ENCODE results near the gene USP17L30.
"Not testable (repeated sequence)": the region's sequence is repeated elsewhere in the genome, so short reads cannot be mapped to it uniquely, and the experiment has no call there.

The USP17L30 gene, protein sequence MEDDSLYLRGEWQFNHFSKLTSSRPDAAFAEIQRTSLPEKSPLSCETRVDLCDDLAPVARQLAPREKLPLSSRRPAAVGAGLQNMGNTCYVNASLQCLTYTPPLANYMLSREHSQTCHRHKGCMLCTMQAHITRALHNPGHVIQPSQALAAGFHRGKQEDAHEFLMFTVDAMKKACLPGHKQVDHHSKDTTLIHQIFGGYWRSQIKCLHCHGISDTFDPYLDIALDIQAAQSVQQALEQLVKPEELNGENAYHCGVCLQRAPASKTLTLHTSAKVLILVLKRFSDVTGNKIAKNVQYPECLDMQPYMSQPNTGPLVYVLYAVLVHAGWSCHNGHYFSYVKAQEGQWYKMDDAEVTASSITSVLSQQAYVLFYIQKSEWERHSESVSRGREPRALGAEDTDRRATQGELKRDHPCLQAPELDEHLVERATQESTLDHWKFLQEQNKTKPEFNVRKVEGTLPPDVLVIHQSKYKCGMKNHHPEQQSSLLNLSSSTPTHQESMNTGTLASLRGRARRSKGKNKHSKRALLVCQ

DNA sequence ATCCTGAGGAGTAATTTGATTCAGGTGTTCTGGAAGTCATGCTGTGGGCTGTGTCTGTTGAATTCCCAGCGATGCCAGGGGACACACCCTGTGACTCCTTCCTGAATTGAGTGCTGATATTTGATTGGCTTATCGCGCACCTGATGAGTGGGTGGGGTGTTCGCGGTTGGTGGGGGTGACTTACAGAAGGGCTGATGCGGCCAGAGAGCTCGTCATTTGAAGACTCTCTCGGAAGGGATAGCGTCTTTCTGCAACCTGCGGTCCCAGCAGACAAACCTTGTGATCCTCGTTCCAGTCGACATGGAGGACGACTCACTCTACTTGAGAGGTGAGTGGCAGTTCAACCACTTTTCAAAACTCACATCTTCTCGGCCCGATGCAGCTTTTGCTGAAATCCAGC is at the start of gene USP17L30:
TSS of gene USP17L30 (plus strand) at position 301 of the 400 bp plus-strand sequence. CDS start at position 301, 0 bp downstream.
- in situ Hi-C loops (cut with MboI; ENCODE audit: low sequenced_read_pairs): not testable (repeated sequence)

DNA sequence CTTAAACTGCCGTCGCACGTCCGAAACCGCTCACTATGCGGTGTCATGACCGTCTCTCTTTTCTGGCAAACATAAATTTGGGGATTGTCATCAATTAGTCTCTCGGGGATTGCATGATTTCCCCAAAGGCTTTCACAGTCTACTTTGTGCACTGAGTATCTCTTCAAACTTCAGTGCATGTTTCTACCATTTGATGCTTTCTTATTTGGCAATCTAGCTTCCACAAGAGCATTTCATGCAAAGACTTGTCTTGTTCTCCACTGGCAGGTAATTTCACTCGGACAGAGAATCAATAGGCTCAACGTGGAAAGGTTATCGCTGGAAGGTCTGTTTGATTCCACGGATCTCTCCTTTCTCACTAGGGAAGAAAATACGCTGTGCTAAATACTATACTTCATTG is 38.7 kb upstream of the USP17L30 start:
- in situ Hi-C loops (cut with MboI; ENCODE audit: low sequenced_read_pairs): not testable (repeated sequence)

DNA sequence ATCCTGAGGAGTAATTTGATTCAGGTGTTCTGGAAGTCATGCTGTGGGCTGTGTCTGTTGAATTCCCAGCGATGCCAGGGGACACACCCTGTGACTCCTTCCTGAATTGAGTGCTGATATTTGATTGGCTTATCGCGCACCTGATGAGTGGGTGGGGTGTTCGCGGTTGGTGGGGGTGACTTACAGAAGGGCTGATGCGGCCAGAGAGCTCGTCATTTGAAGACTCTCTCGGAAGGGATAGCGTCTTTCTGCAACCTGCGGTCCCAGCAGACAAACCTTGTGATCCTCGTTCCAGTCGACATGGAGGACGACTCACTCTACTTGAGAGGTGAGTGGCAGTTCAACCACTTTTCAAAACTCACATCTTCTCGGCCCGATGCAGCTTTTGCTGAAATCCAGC is 38.1 kb upstream of the USP17L30 start, which contains the start of gene USP17L24:
TSS of gene USP17L24 (plus strand) at position 301 of the 400 bp plus-strand sequence. CDS start at position 301, 0 bp downstream.
- in situ Hi-C loops (cut with MboI; ENCODE audit: low sequenced_read_pairs): not testable (repeated sequence)

DNA sequence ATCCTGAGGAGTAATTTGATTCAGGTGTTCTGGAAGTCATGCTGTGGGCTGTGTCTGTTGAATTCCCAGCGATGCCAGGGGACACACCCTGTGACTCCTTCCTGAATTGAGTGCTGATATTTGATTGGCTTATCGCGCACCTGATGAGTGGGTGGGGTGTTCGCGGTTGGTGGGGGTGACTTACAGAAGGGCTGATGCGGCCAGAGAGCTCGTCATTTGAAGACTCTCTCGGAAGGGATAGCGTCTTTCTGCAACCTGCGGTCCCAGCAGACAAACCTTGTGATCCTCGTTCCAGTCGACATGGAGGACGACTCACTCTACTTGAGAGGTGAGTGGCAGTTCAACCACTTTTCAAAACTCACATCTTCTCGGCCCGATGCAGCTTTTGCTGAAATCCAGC is 33.3 kb upstream of the USP17L30 start, which contains the start of gene USP17L25:
TSS of gene USP17L25 (plus strand) at position 301 of the 400 bp plus-strand sequence. CDS start at position 301, 0 bp downstream.
- in situ Hi-C loops (cut with MboI; ENCODE audit: low sequenced_read_pairs): not testable (repeated sequence)

DNA sequence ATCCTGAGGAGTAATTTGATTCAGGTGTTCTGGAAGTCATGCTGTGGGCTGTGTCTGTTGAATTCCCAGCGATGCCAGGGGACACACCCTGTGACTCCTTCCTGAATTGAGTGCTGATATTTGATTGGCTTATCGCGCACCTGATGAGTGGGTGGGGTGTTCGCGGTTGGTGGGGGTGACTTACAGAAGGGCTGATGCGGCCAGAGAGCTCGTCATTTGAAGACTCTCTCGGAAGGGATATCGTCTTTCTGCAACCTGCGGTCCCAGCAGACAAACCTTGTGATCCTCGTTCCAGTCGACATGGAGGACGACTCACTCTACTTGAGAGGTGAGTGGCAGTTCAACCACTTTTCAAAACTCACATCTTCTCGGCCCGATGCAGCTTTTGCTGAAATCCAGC is 28.6 kb upstream of the USP17L30 start, which contains the start of gene USP17L26:
TSS of gene USP17L26 (plus strand) at position 301 of the 400 bp plus-strand sequence. CDS start at position 301, 0 bp downstream.
- in situ Hi-C loops (cut with MboI; ENCODE audit: low sequenced_read_pairs): not testable (repeated sequence)

DNA sequence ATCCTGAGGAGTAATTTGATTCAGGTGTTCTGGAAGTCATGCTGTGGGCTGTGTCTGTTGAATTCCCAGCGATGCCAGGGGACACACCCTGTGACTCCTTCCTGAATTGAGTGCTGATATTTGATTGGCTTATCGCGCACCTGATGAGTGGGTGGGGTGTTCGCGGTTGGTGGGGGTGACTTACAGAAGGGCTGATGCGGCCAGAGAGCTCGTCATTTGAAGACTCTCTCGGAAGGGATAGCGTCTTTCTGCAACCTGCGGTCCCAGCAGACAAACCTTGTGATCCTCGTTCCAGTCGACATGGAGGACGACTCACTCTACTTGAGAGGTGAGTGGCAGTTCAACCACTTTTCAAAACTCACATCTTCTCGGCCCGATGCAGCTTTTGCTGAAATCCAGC is 23.8 kb upstream of the USP17L30 start, which contains the start of gene USP17L5:
TSS of gene USP17L5 (plus strand) at position 301 of the 400 bp plus-strand sequence. CDS start at position 301, 0 bp downstream.
- in situ Hi-C loops (cut with MboI; ENCODE audit: low sequenced_read_pairs): not testable (repeated sequence)

DNA sequence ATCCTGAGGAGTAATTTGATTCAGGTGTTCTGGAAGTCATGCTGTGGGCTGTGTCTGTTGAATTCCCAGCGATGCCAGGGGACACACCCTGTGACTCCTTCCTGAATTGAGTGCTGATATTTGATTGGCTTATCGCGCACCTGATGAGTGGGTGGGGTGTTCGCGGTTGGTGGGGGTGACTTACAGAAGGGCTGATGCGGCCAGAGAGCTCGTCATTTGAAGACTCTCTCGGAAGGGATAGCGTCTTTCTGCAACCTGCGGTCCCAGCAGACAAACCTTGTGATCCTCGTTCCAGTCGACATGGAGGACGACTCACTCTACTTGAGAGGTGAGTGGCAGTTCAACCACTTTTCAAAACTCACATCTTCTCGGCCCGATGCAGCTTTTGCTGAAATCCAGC is 19.1 kb upstream of the USP17L30 start, which contains the start of gene USP17L27:
TSS of gene USP17L27 (plus strand) at position 301 of the 400 bp plus-strand sequence. CDS start at position 301, 0 bp downstream.
- in situ Hi-C loops (cut with MboI; ENCODE audit: low sequenced_read_pairs): not testable (repeated sequence)

DNA sequence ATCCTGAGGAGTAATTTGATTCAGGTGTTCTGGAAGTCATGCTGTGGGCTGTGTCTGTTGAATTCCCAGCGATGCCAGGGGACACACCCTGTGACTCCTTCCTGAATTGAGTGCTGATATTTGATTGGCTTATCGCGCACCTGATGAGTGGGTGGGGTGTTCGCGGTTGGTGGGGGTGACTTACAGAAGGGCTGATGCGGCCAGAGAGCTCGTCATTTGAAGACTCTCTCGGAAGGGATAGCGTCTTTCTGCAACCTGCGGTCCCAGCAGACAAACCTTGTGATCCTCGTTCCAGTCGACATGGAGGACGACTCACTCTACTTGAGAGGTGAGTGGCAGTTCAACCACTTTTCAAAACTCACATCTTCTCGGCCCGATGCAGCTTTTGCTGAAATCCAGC is 14.3 kb upstream of the USP17L30 start, which contains the start of gene USP17L28:
TSS of gene USP17L28 (plus strand) at position 301 of the 400 bp plus-strand sequence. CDS start at position 301, 0 bp downstream.
- in situ Hi-C loops (cut with MboI; ENCODE audit: low sequenced_read_pairs): not testable (repeated sequence)

DNA sequence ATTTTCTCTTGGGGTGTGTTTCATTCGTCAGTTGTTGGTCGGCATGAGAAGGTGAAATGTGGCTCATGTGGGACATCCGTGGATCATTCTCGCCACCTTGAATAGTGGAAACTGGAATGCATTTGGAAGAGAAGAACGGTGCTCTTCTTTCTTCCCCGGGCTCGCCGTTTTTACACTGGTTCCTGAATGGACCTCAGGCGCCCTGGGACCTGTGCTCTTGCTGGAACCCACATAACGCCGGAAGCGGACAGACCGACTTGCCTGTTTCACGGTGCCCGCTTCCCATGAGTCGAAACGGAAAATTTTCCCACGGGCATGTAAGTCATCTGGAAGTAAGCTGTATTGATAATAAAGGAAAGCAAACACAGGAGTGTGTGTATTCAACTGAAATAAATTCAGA is 12.1 kb upstream of the USP17L30 start:
- in situ Hi-C loops (cut with MboI; ENCODE audit: low sequenced_read_pairs): not testable (repeated sequence)

DNA sequence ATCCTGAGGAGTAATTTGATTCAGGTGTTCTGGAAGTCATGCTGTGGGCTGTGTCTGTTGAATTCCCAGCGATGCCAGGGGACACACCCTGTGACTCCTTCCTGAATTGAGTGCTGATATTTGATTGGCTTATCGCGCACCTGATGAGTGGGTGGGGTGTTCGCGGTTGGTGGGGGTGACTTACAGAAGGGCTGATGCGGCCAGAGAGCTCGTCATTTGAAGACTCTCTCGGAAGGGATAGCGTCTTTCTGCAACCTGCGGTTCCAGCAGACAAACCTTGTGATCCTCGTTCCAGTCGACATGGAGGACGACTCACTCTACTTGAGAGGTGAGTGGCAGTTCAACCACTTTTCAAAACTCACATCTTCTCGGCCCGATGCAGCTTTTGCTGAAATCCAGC is 9.6 kb upstream of the USP17L30 start, which contains the start of gene USP17L29:
TSS of gene USP17L29 (plus strand) at position 301 of the 400 bp plus-strand sequence. CDS start at position 301, 0 bp downstream.
- in situ Hi-C loops (cut with MboI; ENCODE audit: low sequenced_read_pairs): not testable (repeated sequence)

DNA sequence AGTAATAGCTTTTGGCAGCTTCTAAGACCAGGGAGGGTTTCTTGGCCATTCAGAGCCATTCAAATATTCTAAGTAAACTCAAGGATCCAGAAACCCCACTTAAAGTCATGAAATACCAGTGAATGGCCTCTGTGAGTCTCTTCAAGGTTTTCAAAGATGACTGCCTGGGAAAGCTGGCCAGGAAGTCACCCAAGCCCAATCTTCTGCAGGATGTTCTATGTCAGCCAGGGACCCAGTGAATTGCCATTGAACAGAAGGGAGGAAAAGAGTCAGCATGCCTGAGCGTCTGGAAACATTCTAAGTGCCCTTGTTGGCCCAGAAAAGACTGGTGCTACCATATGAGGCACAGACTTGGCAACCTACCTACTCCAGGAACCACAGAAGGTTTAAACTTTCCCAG is 17.0 kb downstream of the USP17L30 start:
- in situ Hi-C loops (cut with MboI; ENCODE audit: low sequenced_read_pairs): not testable (repeated sequence)

DNA sequence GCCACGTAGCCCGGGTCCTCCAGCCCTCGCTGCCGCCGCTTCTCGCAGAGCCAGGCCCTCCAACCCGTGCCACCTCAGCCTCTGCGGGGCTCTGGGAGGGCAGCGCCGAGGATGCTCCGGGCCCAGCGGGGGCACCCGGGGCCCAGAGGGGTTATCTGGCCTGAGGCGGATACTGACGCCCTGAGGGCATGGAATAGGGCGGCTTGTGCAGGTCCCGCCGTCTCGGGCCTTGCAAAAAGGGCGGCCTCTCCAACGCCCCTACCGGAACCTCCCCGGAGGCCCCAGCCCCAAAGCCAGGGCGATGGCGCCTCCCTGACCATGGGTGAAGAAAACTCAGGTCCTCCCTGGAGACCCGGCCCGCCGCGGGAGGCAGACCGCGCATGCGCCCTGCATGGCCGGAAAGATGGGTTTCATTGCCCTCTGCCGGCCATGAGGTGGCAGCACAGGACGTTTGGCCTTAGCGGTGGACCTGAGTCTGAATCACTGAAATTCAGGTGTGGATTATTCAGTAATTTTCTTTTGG is 18.1 kb downstream of the USP17L30 start:
- in situ Hi-C loops (cut with MboI; ENCODE audit: low sequenced_read_pairs): not testable (repeated sequence)

DNA sequence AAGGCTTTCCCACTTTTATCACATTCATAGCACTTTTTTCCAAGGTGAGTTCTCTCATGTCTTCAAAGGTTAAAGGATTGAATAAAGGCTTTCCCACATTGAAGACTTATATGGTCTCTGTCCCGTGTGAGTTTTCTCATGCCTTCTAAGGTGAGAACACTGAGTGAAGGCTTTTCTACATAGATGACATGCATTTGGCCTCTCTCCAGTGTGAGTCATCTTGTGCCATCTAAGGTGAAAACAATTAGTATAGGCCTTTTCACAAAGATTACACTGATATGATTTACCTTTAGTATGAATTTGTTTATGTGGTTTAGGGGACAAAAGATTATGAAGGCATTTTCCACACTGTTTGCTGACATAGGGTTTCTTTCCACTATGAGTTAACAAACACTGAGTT is 21.2 kb downstream of the USP17L30 start:
- in situ Hi-C loops (cut with MboI; ENCODE audit: low sequenced_read_pairs): no loop called here

DNA sequence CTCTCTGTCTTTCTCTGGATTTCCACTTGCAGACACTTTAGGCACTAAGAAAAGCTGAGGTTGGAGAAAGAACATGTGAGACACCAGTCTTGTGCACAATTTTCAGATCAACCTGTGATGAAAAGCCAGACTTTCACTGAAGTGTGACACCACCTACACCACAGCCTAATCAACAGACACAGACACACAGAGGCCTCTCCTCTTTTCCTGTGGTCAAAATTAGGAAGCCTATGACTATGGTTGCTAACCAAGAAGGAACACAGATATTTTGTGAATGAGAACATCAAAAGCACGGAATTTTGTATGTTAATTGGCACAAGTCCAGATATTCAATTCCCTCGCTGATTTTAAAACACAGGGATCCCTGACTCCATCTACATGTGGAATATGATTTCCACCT is 26.1 kb downstream of the USP17L30 start:
- in situ Hi-C loops (cut with MboI; ENCODE audit: low sequenced_read_pairs): not testable (repeated sequence)

DNA sequence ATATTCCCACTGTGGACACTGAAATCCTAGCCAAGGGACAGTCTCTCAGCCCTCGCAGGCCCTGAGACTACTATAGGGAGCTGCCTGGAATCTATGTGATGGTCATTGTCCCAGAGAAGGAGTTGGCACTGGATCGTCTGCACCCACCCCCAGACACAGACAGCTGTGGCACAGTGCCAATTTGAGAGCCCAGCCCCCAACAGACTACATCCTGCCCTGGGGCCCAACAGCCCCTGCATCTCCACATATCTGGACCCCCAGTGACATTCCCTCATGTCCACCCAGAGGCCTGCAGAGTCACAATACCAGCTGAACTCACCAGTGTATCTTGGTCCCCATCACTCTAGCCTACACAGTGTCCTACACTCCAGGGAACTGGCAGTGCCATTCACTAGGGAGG is 42.8 kb downstream of the USP17L30 start:
- in situ Hi-C loops (cut with MboI; ENCODE audit: low sequenced_read_pairs): not testable (repeated sequence)

DNA sequence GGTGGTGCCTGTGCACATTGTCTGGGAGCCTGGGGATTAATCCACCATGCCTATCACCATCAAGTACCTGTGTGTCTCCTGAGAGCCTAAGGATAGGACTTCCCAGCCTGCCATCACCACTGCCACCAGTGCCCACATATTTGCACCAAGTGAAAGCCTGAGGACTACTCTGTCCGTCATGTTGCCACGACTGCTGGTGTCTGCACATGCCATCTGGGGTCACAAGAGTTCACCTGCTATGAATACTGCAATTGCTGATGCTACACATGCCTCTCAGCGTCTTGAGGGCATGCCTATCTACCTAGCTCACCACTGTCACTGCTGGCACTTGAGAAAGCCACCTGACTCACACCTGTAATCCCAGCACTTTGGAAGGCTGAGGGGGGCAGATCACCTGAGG is 43.6 kb downstream of the USP17L30 start:
- in situ Hi-C loops (cut with MboI; ENCODE audit: low sequenced_read_pairs): not testable (repeated sequence)

DNA sequence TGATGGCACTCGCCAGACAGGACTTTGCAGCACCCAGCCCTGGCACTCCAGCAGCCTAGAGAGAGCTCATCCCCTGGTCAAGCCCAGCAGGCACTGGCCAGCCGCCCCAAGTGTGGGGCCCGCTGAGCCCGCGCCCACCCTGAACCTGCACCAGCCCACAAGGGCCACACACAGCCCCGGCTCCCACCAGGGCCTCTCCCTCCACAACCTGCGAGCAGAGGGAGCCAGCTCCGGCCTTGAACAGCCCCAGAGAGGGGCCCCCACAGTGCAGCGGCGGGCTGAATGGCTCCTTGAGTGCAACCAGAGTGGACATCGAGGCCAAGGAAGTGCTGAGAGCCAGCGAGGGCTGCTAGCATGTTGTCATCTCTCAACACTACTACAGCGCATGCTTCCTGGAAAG is 46.9 kb downstream of the USP17L30 start:
- in situ Hi-C loops (cut with MboI; ENCODE audit: low sequenced_read_pairs): no loop called here
